Measurements from ENCODE around the gene UBASH3B. TPM values are rescaled to one million over a fixed set of nuclear protein-coding genes. Genes with fewer than 3 reads are reported as not detected.

The UBASH3B gene
- total RNA-seq, 1 experiment from 2014 or later, result 8.0 TPM

- Mint-ChIP-seq H3K4me3 (no peak overlapping the region), H3K4me1 (peaks cover 5 to 7% of the 10 kb centered on the region in 2 experiments), H3K27me3 (ENCODE audit: low read depth) (no peaks in the 10 kb centered on the region), H3K36me3 (ENCODE audit: insufficient read depth in 1 of 3, low read depth in 3 of 3) (peaks cover 2 to 9% (median 5%) of the 10 kb centered on the region in 3 experiments; a peak in 6 of 7 replicates), H3K27ac (peak overlapping the region in 2 of 3 experiments; percentile 16 to 49; a peak in 1 of 7 replicates), H3K9me3 (peaks cover 4% of the 10 kb centered on the region in 2 experiments)
- H2BK20ac ChIP-seq (ENCODE audit: low read depth, low read length, poor library complexity, severe bottlenecking), result no peak overlapping the region
- H4K5ac ChIP-seq (ENCODE audit: insufficient read length, low read depth, low read length), result no peak overlapping the region
- no peaks in the 10 kb centered on the region for H3K27me3 ChIP-seq (ENCODE audit: insufficient read depth, low read length)
- H3K4me2 ChIP-seq (ENCODE audit: insufficient read depth, insufficient read length, low read length), result no peak overlapping the region
- no peak for DNase-seq
- H3K4me1 ChIP-seq (ENCODE audit: insufficient read depth, low read length), result no peaks in the 10 kb centered on the region
- no peak overlapping the region for H3K9ac ChIP-seq (ENCODE audit: extremely low read depth, insufficient read length, low read length)
- H3K23me2 ChIP-seq (ENCODE audit: insufficient read length, low read depth, low read length, poor library complexity, severe bottlenecking), result no peaks in the 10 kb centered on the region
- WGBS (ENCODE audit: extremely low coverage, insufficient read length, low lambda C conversion rate), result no CpG with 5 or more reads among the region's 12 CpGs
- H3T11ph ChIP-seq (ENCODE audit: low read length), result no peak overlapping the region
- H2BK5ac ChIP-seq (ENCODE audit: insufficient read length, low read length), result no peak overlapping the region
- no peaks in the 10 kb centered on the region for H3K9me3 ChIP-seq (ENCODE audit: control insufficient read depth, low read depth, low read length)
- no peaks in the 10 kb centered on the region for H3K79me1 ChIP-seq (ENCODE audit: insufficient read depth, low read depth, low read length, poor library complexity, severe bottlenecking)
- no peak overlapping the region for H2AK5ac ChIP-seq (ENCODE audit: insufficient read length, low read length)
- no peak overlapping the region for H3K14ac ChIP-seq (ENCODE audit: insufficient read depth, low read length)
- no peak overlapping the region for H4K8ac ChIP-seq (replicated peaks; ENCODE audit: insufficient read length, low read depth, low read length)
- H3K4ac ChIP-seq (ENCODE audit: low read depth, low read length), result no peak overlapping the region
- no peak overlapping the region for H2BK12ac ChIP-seq (ENCODE audit: insufficient read length, low read depth, low read length)
- TF ChIP-seq, protein P1, sequence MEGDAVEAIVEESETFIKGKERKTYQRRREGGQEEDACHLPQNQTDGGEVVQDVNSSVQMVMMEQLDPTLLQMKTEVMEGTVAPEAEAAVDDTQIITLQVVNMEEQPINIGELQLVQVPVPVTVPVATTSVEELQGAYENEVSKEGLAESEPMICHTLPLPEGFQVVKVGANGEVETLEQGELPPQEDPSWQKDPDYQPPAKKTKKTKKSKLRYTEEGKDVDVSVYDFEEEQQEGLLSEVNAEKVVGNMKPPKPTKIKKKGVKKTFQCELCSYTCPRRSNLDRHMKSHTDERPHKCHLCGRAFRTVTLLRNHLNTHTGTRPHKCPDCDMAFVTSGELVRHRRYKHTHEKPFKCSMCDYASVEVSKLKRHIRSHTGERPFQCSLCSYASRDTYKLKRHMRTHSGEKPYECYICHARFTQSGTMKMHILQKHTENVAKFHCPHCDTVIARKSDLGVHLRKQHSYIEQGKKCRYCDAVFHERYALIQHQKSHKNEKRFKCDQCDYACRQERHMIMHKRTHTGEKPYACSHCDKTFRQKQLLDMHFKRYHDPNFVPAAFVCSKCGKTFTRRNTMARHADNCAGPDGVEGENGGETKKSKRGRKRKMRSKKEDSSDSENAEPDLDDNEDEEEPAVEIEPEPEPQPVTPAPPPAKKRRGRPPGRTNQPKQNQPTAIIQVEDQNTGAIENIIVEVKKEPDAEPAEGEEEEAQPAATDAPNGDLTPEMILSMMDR (conservative IDR thresholded peaks at IDR 0.05), result no peak
- H2BK120ac ChIP-seq (ENCODE audit: low read depth, low read length, poor library complexity, severe bottlenecking), result no peak overlapping the region
- H3K79me2 ChIP-seq (ENCODE audit: insufficient read depth, low read length), result no peaks in the 10 kb centered on the region
- H3K56ac ChIP-seq (ENCODE audit: insufficient read length, low read depth, low read length), result no peak overlapping the region
- no peak overlapping the region for H2BK15ac ChIP-seq (ENCODE audit: low read depth, low read length)
- no peak overlapping the region for H4K91ac ChIP-seq (ENCODE audit: insufficient read length, low read depth, low read length)
- H4K20me1 ChIP-seq (ENCODE audit: control insufficient read depth, insufficient read depth, insufficient read length), result no peaks in the 10 kb centered on the region
- H3K23ac ChIP-seq (ENCODE audit: insufficient read length, low read depth, low read length), result no peak overlapping the region
- H3K27ac ChIP-seq (ENCODE audit: insufficient read length, low read depth, low read length), result no peak overlapping the region
- H3K18ac ChIP-seq (ENCODE audit: insufficient read length, low read depth, low read length), result no peak overlapping the region
- H2AFZ ChIP-seq (ENCODE audit: low read length), result no peak overlapping the region
Observed at GRCh38 chr11:122671400-122671891, 15.9 kb downstream of the UBASH3B start.
